VCaP (cell line): Measurements from ENCODE around the gene FAM200C.

Source experiments
- H3K27ac ChIP-seq: fragments of 450-650 bp; 2 replicates; pipeline ENCODE4 v1.5.1; 2017
- TF ChIP-seq, protein P1 (sequence below): fragments of 450-650 bp; conservative IDR thresholded peaks from 2 replicates; pipeline ENCODE4 v1.5.1; 2017; ENCODE audit warnings: mild to moderate bottlenecking, moderate library complexity

Gene FAM200C

DNA sequence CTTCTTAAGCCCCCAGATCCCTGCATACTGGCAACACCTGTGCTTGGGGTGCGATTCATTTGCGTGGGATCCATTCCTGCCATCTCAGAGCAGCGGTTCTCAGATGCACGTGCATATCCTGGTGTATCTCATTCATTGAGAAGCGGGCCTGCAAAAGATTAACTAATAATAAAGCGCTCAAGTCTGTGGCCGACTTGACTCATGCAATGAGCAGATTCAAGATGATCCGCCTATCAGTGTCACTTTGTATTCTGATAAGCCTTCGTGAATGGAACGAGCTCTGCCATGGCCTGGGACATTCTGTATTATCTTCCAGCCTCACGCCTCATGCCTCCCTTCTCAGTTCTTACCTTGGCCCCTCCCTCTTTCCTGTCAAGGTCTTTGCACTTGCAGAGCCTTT is 51.8 kb downstream of the FAM200C start:
- no peak overlapping the region for H3K27ac ChIP-seq
- TF ChIP-seq, protein P1, sequence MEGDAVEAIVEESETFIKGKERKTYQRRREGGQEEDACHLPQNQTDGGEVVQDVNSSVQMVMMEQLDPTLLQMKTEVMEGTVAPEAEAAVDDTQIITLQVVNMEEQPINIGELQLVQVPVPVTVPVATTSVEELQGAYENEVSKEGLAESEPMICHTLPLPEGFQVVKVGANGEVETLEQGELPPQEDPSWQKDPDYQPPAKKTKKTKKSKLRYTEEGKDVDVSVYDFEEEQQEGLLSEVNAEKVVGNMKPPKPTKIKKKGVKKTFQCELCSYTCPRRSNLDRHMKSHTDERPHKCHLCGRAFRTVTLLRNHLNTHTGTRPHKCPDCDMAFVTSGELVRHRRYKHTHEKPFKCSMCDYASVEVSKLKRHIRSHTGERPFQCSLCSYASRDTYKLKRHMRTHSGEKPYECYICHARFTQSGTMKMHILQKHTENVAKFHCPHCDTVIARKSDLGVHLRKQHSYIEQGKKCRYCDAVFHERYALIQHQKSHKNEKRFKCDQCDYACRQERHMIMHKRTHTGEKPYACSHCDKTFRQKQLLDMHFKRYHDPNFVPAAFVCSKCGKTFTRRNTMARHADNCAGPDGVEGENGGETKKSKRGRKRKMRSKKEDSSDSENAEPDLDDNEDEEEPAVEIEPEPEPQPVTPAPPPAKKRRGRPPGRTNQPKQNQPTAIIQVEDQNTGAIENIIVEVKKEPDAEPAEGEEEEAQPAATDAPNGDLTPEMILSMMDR = no peak

DNA sequence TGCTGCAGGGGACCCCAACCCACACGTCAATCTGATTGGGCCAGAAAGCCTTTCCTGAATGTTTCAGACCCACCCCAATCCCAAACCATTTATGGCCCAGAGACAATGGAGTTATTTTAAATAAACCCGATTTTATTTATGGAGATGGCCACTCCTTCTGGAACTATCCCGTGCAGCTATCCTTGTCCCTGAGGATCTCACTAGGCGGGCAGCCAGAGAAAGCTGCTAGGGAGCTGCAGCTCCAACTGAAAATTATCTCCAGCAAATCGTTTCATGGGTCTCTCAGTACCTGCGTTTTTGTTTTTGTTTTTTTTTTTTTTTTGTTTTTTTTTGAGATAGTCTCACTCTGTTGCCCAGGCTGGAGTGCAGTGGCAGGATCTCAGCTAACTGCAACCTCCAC is 52.4 kb downstream of the FAM200C start:
- TF ChIP-seq, protein P1 = no peak
- no peak overlapping the region for H3K27ac ChIP-seq
